ENCODE results near the gene GHR.
"Not testable (repeated sequence)": the region's sequence is repeated elsewhere in the genome, so short reads cannot be mapped to it uniquely, and the experiment has no call there.

The GHR gene

GRCh38 chr5:42645138-42645537 lies 221.9 kb downstream of the GHR start:
- H3K9ac ChIP-seq (ENCODE audit: low read depth, low read length): no peak overlapping the region
- H3K36me3 ChIP-seq (ENCODE audit: insufficient read depth, low read length): no peaks in the 10 kb centered on the region
- WGBS: 96% methylated on average over 2 of the region's 2 CpGs
- no peaks in the 10 kb centered on the region for H3K9me3 ChIP-seq (ENCODE audit: insufficient read depth, low read depth, low read length)
- H3K4me1 ChIP-seq (ENCODE audit: insufficient read depth, low read length): no peaks in the 10 kb centered on the region
- no peak overlapping the region for H3K27ac ChIP-seq (ENCODE audit: low read depth, low read length)
- no peaks in the 10 kb centered on the region for H3K27me3 ChIP-seq (ENCODE audit: insufficient read depth, low read length)
- H3K4me3 ChIP-seq (ENCODE audit: low read length): no peak overlapping the region

GRCh38 chr5:42648036-42648435 lies 224.8 kb downstream of the GHR start:
- Histone ChIP-seq H3K9me3 (ENCODE audit: insufficient read depth, low read depth, low read length) (no peaks in the 10 kb centered on the region), H3K4me3 (ENCODE audit: low read length) (no peak overlapping the region), H3K36me3 (ENCODE audit: insufficient read depth, low read length) (no peaks in the 10 kb centered on the region), H3K27me3 (ENCODE audit: insufficient read depth, low read length) (no peaks in the 10 kb centered on the region), H3K9ac (ENCODE audit: low read depth, low read length) (no peak overlapping the region), H3K27ac (ENCODE audit: low read depth, low read length) (no peak overlapping the region), H3K4me1 (ENCODE audit: insufficient read depth, low read length) (no peaks in the 10 kb centered on the region)
- WGBS: 94% methylated on average over 3 of the region's 3 CpGs

GRCh38 chr5:42648915-42649314 lies 225.7 kb downstream of the GHR start:
- Histone ChIP-seq H3K4me1 (ENCODE audit: insufficient read depth, low read length) (no peaks in the 10 kb centered on the region), H3K9me3 (ENCODE audit: insufficient read depth, low read depth, low read length) (no peaks in the 10 kb centered on the region), H3K27ac (ENCODE audit: low read depth, low read length) (no peak overlapping the region), H3K27me3 (ENCODE audit: insufficient read depth, low read length) (no peaks in the 10 kb centered on the region), H3K4me3 (ENCODE audit: low read length) (no peak overlapping the region), H3K36me3 (ENCODE audit: insufficient read depth, low read length) (no peaks in the 10 kb centered on the region), H3K9ac (ENCODE audit: low read depth, low read length) (no peak overlapping the region)
- 67% methylated on average over 1 of the region's 1 CpG for WGBS

GRCh38 chr5:42650084-42650483 lies 226.8 kb downstream of the GHR start:
- H3K27ac ChIP-seq (ENCODE audit: low read depth, low read length): no peak overlapping the region
- H3K9ac ChIP-seq (ENCODE audit: low read depth, low read length): no peak overlapping the region
- no peaks in the 10 kb centered on the region for H3K36me3 ChIP-seq (ENCODE audit: insufficient read depth, low read length)
- H3K4me1 ChIP-seq (ENCODE audit: insufficient read depth, low read length): no peaks in the 10 kb centered on the region
- WGBS: 96% methylated on average over 3 of the region's 3 CpGs
- H3K4me3 ChIP-seq (ENCODE audit: low read length): no peak overlapping the region
- H3K9me3 ChIP-seq (ENCODE audit: insufficient read depth, low read depth, low read length): no peaks in the 10 kb centered on the region
- no peaks in the 10 kb centered on the region for H3K27me3 ChIP-seq (ENCODE audit: insufficient read depth, low read length)

- no peaks in the 10 kb centered on the region for H3K36me3 ChIP-seq (ENCODE audit: insufficient read depth, low read length)
- H3K4me1 ChIP-seq (ENCODE audit: insufficient read depth, low read length): no peaks in the 10 kb centered on the region
- H3K9me3 ChIP-seq (ENCODE audit: insufficient read depth, low read depth, low read length): no peaks in the 10 kb centered on the region
- H3K9ac ChIP-seq (ENCODE audit: low read depth, low read length): no peak overlapping the region
- 92% methylated on average over 2 of the region's 2 CpGs for WGBS
- H3K4me3 ChIP-seq (ENCODE audit: low read length): no peak overlapping the region
- H3K27ac ChIP-seq (ENCODE audit: low read depth, low read length): no peak overlapping the region
- no peaks in the 10 kb centered on the region for H3K27me3 ChIP-seq (ENCODE audit: insufficient read depth, low read length)
Observed at GRCh38 chr5:42653705-42654104, 230.5 kb downstream of the GHR start.

- no peaks in the 10 kb centered on the region for H3K36me3 ChIP-seq (ENCODE audit: insufficient read depth, low read length)
- 94% methylated on average over 2 of the region's 2 CpGs for WGBS
- H3K9ac ChIP-seq (ENCODE audit: low read depth, low read length): no peak overlapping the region
- H3K27me3 ChIP-seq (ENCODE audit: insufficient read depth, low read length): no peaks in the 10 kb centered on the region
- no peaks in the 10 kb centered on the region for H3K4me1 ChIP-seq (ENCODE audit: insufficient read depth, low read length)
- peaks cover 7% of the 10 kb centered on the region; the same call in 1 of the 2 replicates for H3K9me3 ChIP-seq (ENCODE audit: insufficient read depth, low read depth, low read length)
- H3K4me3 ChIP-seq (ENCODE audit: low read length): no peak overlapping the region
- H3K27ac ChIP-seq (ENCODE audit: low read depth, low read length): no peak overlapping the region
Observed at GRCh38 chr5:42654645-42655044, 231.4 kb downstream of the GHR start.

GRCh38 chr5:42655982-42656650 lies 232.9 kb downstream of the GHR start:
- H3K9ac ChIP-seq (ENCODE audit: low read depth, low read length): no peak overlapping the region
- H3K4me1 ChIP-seq (ENCODE audit: insufficient read depth, low read length): no peaks in the 10 kb centered on the region
- H3K4me3 ChIP-seq (ENCODE audit: low read length): no peak overlapping the region
- H3K27ac ChIP-seq (ENCODE audit: low read depth, low read length): no peak overlapping the region
- no peaks in the 10 kb centered on the region for H3K36me3 ChIP-seq (ENCODE audit: insufficient read depth, low read length)
- H3K9me3 ChIP-seq (ENCODE audit: insufficient read depth, low read depth, low read length): peaks cover 7% of the 10 kb centered on the region; the same call in 1 of the 2 replicates
- H3K27me3 ChIP-seq (ENCODE audit: insufficient read depth, low read length): no peaks in the 10 kb centered on the region
- WGBS: 84% methylated on average over 2 of the region's 3 CpGs

- Histone ChIP-seq H3K4me1 (ENCODE audit: insufficient read depth, low read length) (no peaks in the 10 kb centered on the region), H3K9ac (ENCODE audit: low read depth, low read length) (no peak overlapping the region), H3K4me3 (ENCODE audit: low read length) (no peak overlapping the region), H3K9me3 (ENCODE audit: insufficient read depth, low read depth, low read length) (peaks cover 7% of the 10 kb centered on the region; the same call in 1 of the 2 replicates), H3K36me3 (ENCODE audit: insufficient read depth, low read length) (no peaks in the 10 kb centered on the region), H3K27ac (ENCODE audit: low read depth, low read length) (no peak overlapping the region), H3K27me3 (ENCODE audit: insufficient read depth, low read length) (no peaks in the 10 kb centered on the region)
Observed at GRCh38 chr5:42656651-42657015, 233.4 kb downstream of the GHR start.

GRCh38 chr5:42659869-42660268 lies 236.6 kb downstream of the GHR start:
- H3K27me3 ChIP-seq (ENCODE audit: insufficient read depth, low read length); H3K27ac ChIP-seq (ENCODE audit: low read depth, low read length); H3K9me3 ChIP-seq (ENCODE audit: insufficient read depth, low read depth, low read length); H3K36me3 ChIP-seq (ENCODE audit: insufficient read depth, low read length); H3K4me1 ChIP-seq (ENCODE audit: insufficient read depth, low read length); H3K9ac ChIP-seq (ENCODE audit: low read depth, low read length); H3K4me3 ChIP-seq (ENCODE audit: low read length): not testable (repeated sequence)
- 96% methylated on average over 12 of the region's 13 CpGs for WGBS

GRCh38 chr5:42665857-42666256 lies 242.6 kb downstream of the GHR start:
- 97% methylated on average over 3 of the region's 3 CpGs for WGBS
- no peaks in the 10 kb centered on the region for H3K27me3 ChIP-seq (ENCODE audit: insufficient read depth, low read length)
- no peaks in the 10 kb centered on the region for H3K4me1 ChIP-seq (ENCODE audit: insufficient read depth, low read length)
- no peaks in the 10 kb centered on the region for H3K9me3 ChIP-seq (ENCODE audit: insufficient read depth, low read depth, low read length)
- H3K27ac ChIP-seq (ENCODE audit: low read depth, low read length): no peak overlapping the region
- no peak overlapping the region for H3K4me3 ChIP-seq (ENCODE audit: low read length)
- no peak overlapping the region for H3K9ac ChIP-seq (ENCODE audit: low read depth, low read length)
- no peaks in the 10 kb centered on the region for H3K36me3 ChIP-seq (ENCODE audit: insufficient read depth, low read length)

GRCh38 chr5:42666869-42667268 lies 243.6 kb downstream of the GHR start:
- no peaks in the 10 kb centered on the region for H3K4me1 ChIP-seq (ENCODE audit: insufficient read depth, low read length)
- H3K9me3 ChIP-seq (ENCODE audit: insufficient read depth, low read depth, low read length): no peaks in the 10 kb centered on the region
- 89% methylated on average over 3 of the region's 3 CpGs for WGBS
- no peaks in the 10 kb centered on the region for H3K36me3 ChIP-seq (ENCODE audit: insufficient read depth, low read length)
- no peak overlapping the region for H3K27ac ChIP-seq (ENCODE audit: low read depth, low read length)
- H3K27me3 ChIP-seq (ENCODE audit: insufficient read depth, low read length): no peaks in the 10 kb centered on the region
- H3K9ac ChIP-seq (ENCODE audit: low read depth, low read length): no peak overlapping the region
- no peak overlapping the region for H3K4me3 ChIP-seq (ENCODE audit: low read length)

GRCh38 chr5:42668254-42668653 lies 245.0 kb downstream of the GHR start:
- Histone ChIP-seq H3K4me1 (ENCODE audit: insufficient read depth, low read length) (no peaks in the 10 kb centered on the region), H3K27me3 (ENCODE audit: insufficient read depth, low read length) (no peaks in the 10 kb centered on the region), H3K9ac (ENCODE audit: low read depth, low read length) (no peak overlapping the region), H3K4me3 (ENCODE audit: low read length) (no peak overlapping the region), H3K27ac (ENCODE audit: low read depth, low read length) (no peak overlapping the region), H3K36me3 (ENCODE audit: insufficient read depth, low read length) (no peaks in the 10 kb centered on the region), H3K9me3 (ENCODE audit: insufficient read depth, low read depth, low read length) (peaks cover 3% of the 10 kb centered on the region; the same call in 1 of the 2 replicates)
- WGBS: 100% methylated on average over 2 of the region's 2 CpGs
